Memory B cell (primary cell): ENCODE data around the gene GIT2.
"Not testable (repeated sequence)": the region's sequence is repeated elsewhere in the genome, so short reads cannot be mapped to it uniquely, and the experiment has no call there.

Experiments used
- ATAC-seq: fragments of 150-1000 bp; cut with Tn5 transposase; 2 replicates; pipeline ENCODE4 v1.10.0; 2021; ENCODE audit warnings: low read depth, mild to moderate bottlenecking, moderate library complexity
- DNase-seq, 2 donors: peaks; one replicate each; pipeline ENCODE4 v3.0.0; 2022; ENCODE audit warnings: low spot score in 2 of 2
- H3K27ac Mint-ChIP-seq: one replicate; pipeline ENCODE4 v1.8.0; 2022; ENCODE audit warnings: mild to moderate bottlenecking, moderate library complexity, mixed read lengths
- H3K27me3 Mint-ChIP-seq: one replicate; pipeline ENCODE4 v1.8.0; 2022; ENCODE audit warnings: mixed read lengths
- H3K36me3 Mint-ChIP-seq: one replicate; pipeline ENCODE4 v1.8.0; 2022; ENCODE audit warnings: mild to moderate bottlenecking, mixed read lengths
- H3K4me1 Mint-ChIP-seq: one replicate; pipeline ENCODE4 v1.8.0; 2022; ENCODE audit warnings: mixed read lengths
- H3K4me3 Mint-ChIP-seq: one replicate; pipeline ENCODE4 v1.8.0; 2022; ENCODE audit warnings: mild to moderate bottlenecking, moderate library complexity, mixed read lengths
- H3K9me3 Mint-ChIP-seq: one replicate; pipeline ENCODE4 v1.8.0; 2022; ENCODE audit warnings: mixed read lengths

Gene GIT2

GRCh38 chr12:110015132-110015531, 19.0 kb upstream of the GIT2 start:
- H3K9me3 Mint-ChIP-seq, result no peaks in the 10 kb centered on the region

GRCh38 chr12:110012659-110013058, 16.5 kb upstream of the GIT2 start:
- H3K27me3 Mint-ChIP-seq, result no peaks in the 10 kb centered on the region
- no peaks in the 10 kb centered on the region for H3K9me3 Mint-ChIP-seq
- peaks cover 33% of the 10 kb centered on the region for H3K4me1 Mint-ChIP-seq
- peak overlapping the region; percentile 100 for H3K27ac Mint-ChIP-seq
- no peak for ATAC-seq
- peak overlapping the region; percentile 77 for H3K4me3 Mint-ChIP-seq
- peaks cover 16% of the 10 kb centered on the region for H3K36me3 Mint-ChIP-seq
- no peak for DNase-seq

More at GRCh38 chr12:110015132-110015531, 19.0 kb upstream of the GIT2 start:
- peaks cover 19% of the 10 kb centered on the region for H3K36me3 Mint-ChIP-seq
- no peak overlapping the region for H3K4me3 Mint-ChIP-seq
- H3K27ac Mint-ChIP-seq, result peak overlapping the region; percentile 95
- DNase-seq (no peak), ATAC-seq (no peak)
- no peaks in the 10 kb centered on the region for H3K27me3 Mint-ChIP-seq
- H3K4me1 Mint-ChIP-seq, result peaks cover 23% of the 10 kb centered on the region

DNA sequence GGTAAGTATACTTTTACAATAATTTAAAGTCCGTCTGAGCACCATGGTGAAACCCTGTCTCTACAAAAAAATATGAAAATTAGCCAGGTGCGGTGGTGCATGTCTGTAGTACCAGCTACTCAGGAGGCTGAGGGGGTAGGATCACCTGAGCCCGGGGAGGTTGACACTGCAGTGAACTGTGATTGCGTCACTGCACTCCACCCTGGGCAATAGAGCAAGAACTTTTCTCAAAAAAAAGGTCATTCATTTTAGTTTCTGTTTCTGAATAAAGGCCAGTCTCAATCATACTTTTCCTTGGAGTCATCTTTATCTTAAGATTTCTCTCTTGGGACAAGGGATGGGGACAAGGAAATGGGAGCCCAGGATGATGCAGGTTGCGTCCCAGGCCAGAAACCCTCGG, 16.0 kb upstream of the GIT2 start:
- H3K9me3 Mint-ChIP-seq, result no peaks in the 10 kb centered on the region
- peaks cover 16% of the 10 kb centered on the region for H3K36me3 Mint-ChIP-seq
- H3K4me3 Mint-ChIP-seq, result peak overlapping the region; percentile 77
- DNase-seq (peak; percentile 55 to 84), ATAC-seq (peak; percentile 82)
- peaks cover 33% of the 10 kb centered on the region for H3K4me1 Mint-ChIP-seq
- H3K27me3 Mint-ChIP-seq, result no peaks in the 10 kb centered on the region
- peak overlapping the region; percentile 100 for H3K27ac Mint-ChIP-seq

- Mint-ChIP-seq H3K36me3 (peaks cover 20% of the 10 kb centered on the region), H3K27ac (peak overlapping the region; percentile 100), H3K27me3 (no peaks in the 10 kb centered on the region), H3K4me1 (peaks cover 39% of the 10 kb centered on the region), H3K9me3 (no peaks in the 10 kb centered on the region), H3K4me3 (peak overlapping the region; percentile 77)
- peak; percentile 38 to 58 for DNase-seq
- peak; percentile 66 for ATAC-seq
Measured at GRCh38 chr12:110010853-110011723, 14.9 kb upstream of the GIT2 start.

GRCh38 chr12:110008681-110009398, 12.7 kb upstream of the GIT2 start:
- ATAC-seq, H3K27me3 Mint-ChIP-seq, H3K9me3 Mint-ChIP-seq, DNase-seq: not testable (repeated sequence)
- peak overlapping the region; percentile 100 for H3K27ac Mint-ChIP-seq
- peak overlapping the region; percentile 77 for H3K4me3 Mint-ChIP-seq
- H3K4me1 Mint-ChIP-seq, result peaks cover 45% of the 10 kb centered on the region
- peaks cover 22% of the 10 kb centered on the region for H3K36me3 Mint-ChIP-seq

DNA sequence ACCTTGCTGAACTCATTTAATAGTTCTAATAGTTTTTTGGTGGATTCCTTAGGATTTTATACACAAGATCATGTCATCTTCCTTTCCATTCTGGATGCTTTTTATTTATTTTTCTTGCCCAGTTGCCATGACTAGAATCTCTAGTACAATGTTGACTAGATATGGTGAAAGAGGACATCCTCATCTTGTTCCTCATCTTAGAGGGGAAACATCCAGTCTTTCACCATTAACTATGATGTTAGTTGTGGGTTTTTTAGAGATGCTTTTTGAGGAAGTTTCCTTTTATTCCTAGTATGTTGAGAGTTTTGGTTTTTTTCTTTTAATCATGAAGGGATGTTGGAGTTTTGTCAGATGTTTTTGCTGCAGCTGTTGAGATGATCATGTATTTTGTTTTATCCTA, 11.7 kb upstream of the GIT2 start:
- Mint-ChIP-seq H3K27me3 (no peaks in the 10 kb centered on the region), H3K36me3 (peaks cover 27% of the 10 kb centered on the region), H3K4me1 (peaks cover 52% of the 10 kb centered on the region), H3K9me3 (no peaks in the 10 kb centered on the region), H3K27ac (peak overlapping the region; percentile 89), H3K4me3 (peak overlapping the region; percentile 8)
- DNase-seq (no peak), ATAC-seq (no peak)

GRCh38 chr12:110006115-110006514, 9.9 kb upstream of the GIT2 start:
- no peak for ATAC-seq
- no peaks in the 10 kb centered on the region for H3K9me3 Mint-ChIP-seq

DNA sequence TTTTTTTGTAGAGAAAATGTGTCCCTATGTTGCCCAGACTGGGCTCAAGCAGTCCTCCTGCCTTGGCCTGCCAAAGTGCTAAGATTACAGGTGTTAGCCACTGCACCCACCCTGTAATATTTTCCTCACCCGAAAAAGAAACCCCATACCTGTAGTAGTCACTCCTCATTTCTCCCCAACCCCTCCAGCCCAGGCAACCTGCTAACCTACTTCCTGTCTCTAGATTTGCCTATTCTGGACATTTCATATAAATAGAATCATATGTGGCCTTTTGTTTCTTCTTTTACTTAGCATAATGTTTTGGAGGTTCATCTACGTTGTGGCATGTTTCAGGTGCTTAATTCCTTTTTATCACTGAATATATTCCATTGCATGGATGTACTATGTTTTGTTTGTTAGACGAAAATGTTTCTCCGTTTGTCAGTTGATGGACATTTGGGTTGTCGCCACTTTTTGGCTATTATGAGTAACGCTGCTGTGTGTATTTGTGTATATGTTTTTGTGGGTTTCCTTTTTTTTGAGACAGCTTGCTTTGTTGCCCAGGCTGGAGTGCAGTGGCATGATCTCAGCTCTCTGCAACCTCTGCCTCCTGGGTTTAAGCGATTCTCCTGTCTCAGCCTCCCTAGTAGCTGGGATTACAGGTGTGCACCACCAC, 9.3 kb upstream of the GIT2 start:
- Mint-ChIP-seq H3K27me3 (no peaks in the 10 kb centered on the region), H3K4me3 (peak overlapping the region; percentile 87), H3K9me3 (no peaks in the 10 kb centered on the region), H3K4me1 (peaks cover 48% of the 10 kb centered on the region), H3K27ac (peak overlapping the region; percentile 98), H3K36me3 (peaks cover 21% of the 10 kb centered on the region)
- DNase-seq, result no peak
- ATAC-seq, result peak; percentile 61

More at GRCh38 chr12:110006115-110006514, 9.9 kb upstream of the GIT2 start:
- Mint-ChIP-seq H3K36me3 (peaks cover 21% of the 10 kb centered on the region), H3K4me1 (peaks cover 49% of the 10 kb centered on the region), H3K27ac (peak overlapping the region; percentile 98), H3K4me3 (peak overlapping the region; percentile 87), H3K27me3 (no peaks in the 10 kb centered on the region)
- no peak for DNase-seq

- Mint-ChIP-seq H3K36me3 (peaks cover 19% of the 10 kb centered on the region), H3K27me3 (no peaks in the 10 kb centered on the region), H3K27ac (peak overlapping the region; percentile 98), H3K4me3 (peak overlapping the region; percentile 41), H3K9me3 (no peaks in the 10 kb centered on the region), H3K4me1 (peaks cover 43% of the 10 kb centered on the region)
- ATAC-seq (peak; percentile 55), DNase-seq (no peak)
Measured at GRCh38 chr12:110004598-110004997, 8.4 kb upstream of the GIT2 start.

DNA sequence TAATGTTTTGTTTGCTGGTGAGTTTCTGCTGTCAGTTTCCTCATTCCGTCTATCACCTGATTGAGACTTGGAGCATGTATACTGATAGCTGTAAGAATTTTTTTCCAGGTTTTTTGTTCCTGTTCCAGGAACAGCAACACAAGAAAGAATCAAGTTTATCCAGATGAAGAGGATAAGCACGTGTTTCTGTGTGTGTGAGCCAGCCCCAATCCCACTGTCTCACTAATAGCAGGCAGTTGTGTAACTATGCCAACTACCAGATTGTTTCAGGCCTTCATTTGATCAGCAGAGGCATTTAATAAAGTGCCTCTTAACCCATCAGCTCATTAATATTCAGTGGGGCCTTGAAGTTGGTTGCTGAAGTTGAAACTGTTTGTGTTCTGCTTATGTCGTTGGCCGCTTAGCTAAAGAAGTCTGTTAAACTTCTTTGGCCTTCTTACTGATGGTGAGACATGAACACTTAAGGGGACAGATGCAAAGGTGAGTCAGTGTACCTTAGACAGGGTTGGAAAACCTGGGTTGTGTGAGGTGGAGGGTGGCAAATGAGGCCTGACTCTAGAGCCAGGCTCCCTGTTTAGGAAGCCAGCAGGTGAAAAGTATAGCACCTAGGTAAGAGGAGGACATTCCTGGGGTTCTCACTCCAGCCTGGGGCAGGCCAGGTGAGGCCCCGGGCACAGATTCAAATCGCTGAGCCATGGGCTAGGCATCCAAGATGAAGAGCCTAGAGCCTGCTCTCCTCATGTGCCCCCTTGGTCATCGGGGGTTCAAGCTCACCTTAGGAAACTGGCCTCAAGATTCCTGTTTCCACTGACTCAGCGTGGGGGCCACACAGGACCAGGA, 6.7 kb upstream of the GIT2 start:
- DNase-seq (no peak), ATAC-seq (no peak)
- Mint-ChIP-seq H3K27ac (peak overlapping the region; percentile 98), H3K27me3 (no peaks in the 10 kb centered on the region), H3K9me3 (no peaks in the 10 kb centered on the region), H3K36me3 (peaks cover 14% of the 10 kb centered on the region), H3K4me3 (peak overlapping the region; percentile 75), H3K4me1 (peaks cover 42% of the 10 kb centered on the region)

GRCh38 chr12:110001596-110001995, 5.4 kb upstream of the GIT2 start:
- peaks cover 44% of the 10 kb centered on the region for H3K4me1 Mint-ChIP-seq
- peak overlapping the region; percentile 99 for H3K27ac Mint-ChIP-seq
- ATAC-seq (no peak), DNase-seq (no peak)
- peak overlapping the region; percentile 100 for H3K4me3 Mint-ChIP-seq
- H3K36me3 Mint-ChIP-seq, result peaks cover 13% of the 10 kb centered on the region
- H3K27me3 Mint-ChIP-seq, result no peaks in the 10 kb centered on the region
- no peaks in the 10 kb centered on the region for H3K9me3 Mint-ChIP-seq

DNA sequence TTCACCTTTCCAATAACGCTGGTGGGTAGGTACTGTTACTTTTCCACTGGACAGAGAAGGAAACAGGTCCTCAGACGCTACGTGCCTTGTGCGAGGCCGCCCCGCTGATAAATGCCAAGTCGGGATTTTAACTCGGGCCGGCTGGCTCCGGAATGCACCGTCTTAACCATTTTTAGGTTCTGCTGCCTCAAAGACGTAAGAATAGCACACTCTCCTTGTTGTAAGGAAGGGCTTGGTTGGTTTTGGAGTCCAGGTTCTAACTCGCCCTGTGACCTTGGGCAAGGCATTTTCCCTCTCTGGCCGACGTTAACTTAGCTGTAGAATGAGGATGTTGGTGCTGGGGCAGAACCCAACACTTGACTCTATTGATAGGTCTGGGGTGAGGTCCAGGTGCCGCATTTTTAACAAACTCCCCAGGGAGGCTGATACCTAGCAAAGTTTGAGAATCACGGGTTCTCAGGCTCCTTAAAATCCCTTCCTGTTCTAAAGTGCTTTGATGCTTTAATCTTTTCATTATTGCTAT, 3.9 kb upstream of the GIT2 start:
- Mint-ChIP-seq H3K4me3 (peak overlapping the region; percentile 100), H3K27me3 (no peaks in the 10 kb centered on the region), H3K4me1 (peaks cover 39% of the 10 kb centered on the region), H3K36me3 (peaks cover 7% of the 10 kb centered on the region), H3K9me3 (no peaks in the 10 kb centered on the region), H3K27ac (peak overlapping the region; percentile 99)
- peak in 1 of 2 donors; percentile 43 for DNase-seq
- peak; percentile 18 for ATAC-seq

GRCh38 chr12:109999649-109999971, 3.4 kb upstream of the GIT2 start:
- no peaks in the 10 kb centered on the region for H3K27me3 Mint-ChIP-seq
- peak overlapping the region; percentile 100 for H3K4me3 Mint-ChIP-seq
- DNase-seq (no peak), ATAC-seq (no peak)
- peaks cover 7% of the 10 kb centered on the region for H3K36me3 Mint-ChIP-seq
- H3K27ac Mint-ChIP-seq, result peak overlapping the region; percentile 99
- H3K9me3 Mint-ChIP-seq, result no peaks in the 10 kb centered on the region
- H3K4me1 Mint-ChIP-seq, result peaks cover 40% of the 10 kb centered on the region
